Mononuclear cell (primary cell): Measurements from ENCODE around the gene COX10. TPM values are rescaled to one million over a fixed set of nuclear protein-coding genes. Genes with fewer than 3 reads are reported as not detected.
A peak's percentile ranks its signal among the peaks of the same experiment; 100 is the strongest.

Experiments used
- H3K27me3 ChIP-seq: 2 replicates; pipeline ENCODE4 v1.6.0; 2011; ENCODE audit warnings: low read length, control low read depth; ENCODE audit not compliant: insufficient read depth
- H3K4me1 ChIP-seq: 2 replicates; pipeline ENCODE4 v1.5.1; 2011; ENCODE audit warnings: mild to moderate bottlenecking, low read length, control low read depth; ENCODE audit not compliant: insufficient read depth
- H3K4me3 ChIP-seq: 2 replicates; pipeline ENCODE4 v1.5.1; 2011; ENCODE audit warnings: mild to moderate bottlenecking, low read length, moderate library complexity
- H3K9me3 ChIP-seq: 2 replicates; pipeline ENCODE4 v1.5.1; 2011; ENCODE audit warnings: low read depth, mild to moderate bottlenecking, control low read depth, low read length
- total RNA-seq: library from RNA; depleted of rRNA; stranded (reverse); fragments of >200 nt; gene quantifications from one replicate; pipeline ENCODE4 v1.2.3, GENCODE V29; 2012

Gene COX10
- total RNA-seq, 1 donor = 17.5 TPM

DNA sequence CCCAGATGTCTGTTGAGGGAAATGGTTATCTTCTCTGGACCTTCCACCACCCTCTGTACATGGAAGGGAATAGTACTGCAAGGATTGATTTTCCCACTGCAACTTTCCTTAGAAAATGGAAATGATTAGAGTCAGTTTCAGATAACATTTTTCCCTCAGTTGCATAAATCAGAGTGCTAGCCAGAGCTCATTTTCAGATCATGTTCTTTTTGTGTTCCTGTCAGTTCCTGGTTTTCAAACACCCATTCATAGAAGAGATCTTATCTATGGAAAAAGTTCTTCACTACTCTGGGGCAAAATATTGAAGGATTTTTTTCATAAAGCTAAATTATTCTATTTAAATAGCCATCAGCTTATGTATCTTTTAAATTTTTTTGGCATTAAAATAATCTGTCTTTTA, 11.7 kb upstream of the COX10 start:
- no peak overlapping the region for H3K4me3 ChIP-seq
- no peaks in the 10 kb centered on the region for H3K9me3 ChIP-seq
- H3K27me3 ChIP-seq = no peaks in the 10 kb centered on the region
- no peaks in the 10 kb centered on the region for H3K4me1 ChIP-seq

DNA sequence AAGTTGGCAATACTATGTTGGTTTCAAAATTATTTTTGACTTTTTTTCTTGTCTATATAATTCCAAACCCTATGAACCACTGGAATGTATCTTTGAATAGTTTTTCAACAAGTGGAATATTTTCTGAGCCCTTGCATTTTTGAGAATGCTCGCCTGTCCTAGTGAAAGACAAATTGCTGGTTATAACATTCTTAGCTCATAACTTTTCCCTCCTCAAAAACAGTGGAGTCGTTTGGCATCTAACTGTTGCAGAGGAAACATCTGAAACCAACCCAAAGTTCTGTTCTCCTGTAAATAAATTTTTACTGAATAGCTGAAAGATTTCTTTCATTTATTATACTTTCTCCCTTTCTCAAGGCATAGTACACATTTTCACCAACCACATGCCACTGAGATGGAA, 11.3 kb upstream of the COX10 start:
- H3K9me3 ChIP-seq = no peaks in the 10 kb centered on the region
- no peaks in the 10 kb centered on the region for H3K4me1 ChIP-seq
- H3K27me3 ChIP-seq = no peaks in the 10 kb centered on the region
- H3K4me3 ChIP-seq = no peak overlapping the region

DNA sequence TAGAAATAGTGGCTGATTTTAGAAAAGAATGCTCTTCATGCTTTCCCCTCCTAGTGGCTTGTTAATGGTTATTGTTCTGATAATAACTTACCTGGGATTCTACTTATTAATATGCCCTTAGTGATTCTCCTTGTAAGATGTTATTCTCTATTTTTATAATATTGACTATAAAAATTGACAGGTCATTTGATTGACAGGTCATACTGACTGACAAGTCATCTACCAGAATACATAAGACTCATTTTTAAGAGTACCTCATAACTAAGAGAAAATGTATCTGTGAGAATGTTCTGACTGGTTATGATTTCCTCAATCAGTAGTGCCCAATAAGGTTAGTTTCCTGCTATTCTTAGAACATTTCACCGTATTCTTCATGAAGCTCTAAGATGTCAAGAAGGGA, 8.6 kb upstream of the COX10 start:
- no peaks in the 10 kb centered on the region for H3K9me3 ChIP-seq
- no peaks in the 10 kb centered on the region for H3K4me1 ChIP-seq
- H3K4me3 ChIP-seq = no peak overlapping the region
- H3K27me3 ChIP-seq = no peaks in the 10 kb centered on the region

DNA sequence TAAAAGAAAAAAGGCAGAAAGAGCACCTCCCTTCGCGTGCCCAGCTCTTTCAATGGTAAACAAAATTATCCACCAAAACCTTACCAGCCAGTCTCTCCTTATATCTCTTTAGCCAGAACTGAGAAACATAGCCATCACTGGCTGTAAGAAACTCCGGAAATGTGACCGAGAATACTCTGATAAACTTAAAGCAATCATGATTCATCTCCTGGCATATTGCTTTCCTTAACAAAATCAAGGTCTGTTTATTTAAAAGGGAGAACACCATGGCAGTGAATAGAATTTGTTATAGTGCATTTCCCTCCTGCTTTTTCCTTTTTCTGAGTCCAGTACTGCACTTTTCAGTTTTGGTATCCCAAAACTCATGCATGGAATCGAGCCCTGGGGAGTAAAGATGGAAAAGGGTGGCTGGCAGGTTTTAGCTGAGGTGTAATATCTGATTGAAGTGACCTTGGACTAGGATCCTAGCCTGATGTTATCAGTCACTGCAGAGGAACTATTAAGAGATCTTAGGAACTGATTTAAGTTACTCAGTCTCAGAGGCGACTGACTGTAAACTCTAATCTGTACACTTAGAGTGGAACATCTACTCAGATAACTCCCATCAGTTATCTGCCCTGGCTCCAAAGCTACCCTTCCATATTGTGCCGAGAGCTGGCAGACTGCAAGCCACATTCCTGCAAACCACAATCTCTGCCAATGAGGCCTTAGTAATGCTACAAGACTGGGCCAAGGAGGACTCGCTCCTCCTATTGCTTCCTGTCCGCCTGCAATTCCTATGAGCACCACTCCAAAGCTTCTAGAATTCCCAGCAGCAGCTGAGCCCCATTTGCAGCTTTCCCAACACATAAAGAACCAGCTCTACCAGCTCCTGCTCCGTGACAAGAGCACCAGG, 7.4 kb upstream of the COX10 start:
- no peaks in the 10 kb centered on the region for H3K27me3 ChIP-seq
- H3K4me1 ChIP-seq = no peaks in the 10 kb centered on the region
- H3K4me3 ChIP-seq = no peak overlapping the region
- no peaks in the 10 kb centered on the region for H3K9me3 ChIP-seq

DNA sequence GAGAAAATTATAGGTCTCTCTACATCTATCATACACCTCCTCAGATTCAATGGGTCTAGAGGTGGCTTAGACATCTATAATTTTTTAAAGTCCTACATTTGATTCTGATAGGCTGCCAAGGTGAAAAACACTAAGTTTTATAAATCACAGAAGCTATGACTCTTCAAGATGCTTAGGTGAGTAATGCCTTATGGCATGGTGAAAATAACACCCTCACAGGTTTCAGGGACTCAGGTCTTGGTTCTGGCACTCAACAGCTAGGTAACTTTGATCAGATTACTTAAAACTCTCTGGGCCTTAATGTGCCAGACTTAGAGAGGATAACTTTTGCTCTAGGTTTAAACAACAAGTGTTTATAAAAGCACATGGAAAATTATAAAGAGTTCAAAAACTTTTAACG, 2.0 kb upstream of the COX10 start:
- no peak overlapping the region for H3K4me3 ChIP-seq
- H3K9me3 ChIP-seq = no peaks in the 10 kb centered on the region
- peaks cover 24% of the 10 kb centered on the region for H3K4me1 ChIP-seq
- H3K27me3 ChIP-seq = no peaks in the 10 kb centered on the region

DNA sequence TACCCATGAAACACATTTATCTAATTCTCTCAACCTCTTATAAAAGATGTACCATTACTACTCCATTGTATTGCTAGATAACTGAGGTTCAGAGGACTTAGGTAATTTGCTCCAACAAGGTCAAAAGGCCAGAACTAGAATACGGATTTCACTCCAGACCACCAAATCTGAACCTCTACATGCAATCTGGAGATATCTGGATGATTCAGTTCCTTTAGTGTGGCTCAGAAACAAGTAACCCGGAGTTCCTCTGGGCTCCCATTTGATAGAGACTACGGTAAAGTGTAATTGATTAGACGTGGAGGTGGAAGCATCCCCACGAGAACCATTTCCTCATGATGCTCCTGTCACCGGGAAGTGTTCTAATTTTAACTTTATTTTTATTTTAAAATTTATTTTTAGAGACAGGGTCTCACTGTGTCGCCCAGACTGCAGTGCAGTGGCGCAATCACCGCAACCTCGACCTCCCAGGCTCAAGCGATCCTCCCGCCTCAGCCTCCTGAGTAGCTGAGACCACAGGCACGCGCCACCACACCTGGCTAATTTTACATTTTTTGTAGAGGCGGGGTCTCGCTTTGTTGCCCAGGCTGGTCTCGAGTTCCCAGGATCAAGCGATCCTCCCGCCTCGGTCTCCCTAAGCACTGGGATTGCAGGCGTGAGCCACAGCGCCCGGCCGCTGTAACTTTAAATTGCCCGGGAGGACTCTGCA, 608 bp upstream of the COX10 start:
- peaks cover 24% of the 10 kb centered on the region for H3K4me1 ChIP-seq
- H3K4me3 ChIP-seq = peak overlapping the region; percentile 100
- H3K9me3 ChIP-seq = no peaks in the 10 kb centered on the region

DNA sequence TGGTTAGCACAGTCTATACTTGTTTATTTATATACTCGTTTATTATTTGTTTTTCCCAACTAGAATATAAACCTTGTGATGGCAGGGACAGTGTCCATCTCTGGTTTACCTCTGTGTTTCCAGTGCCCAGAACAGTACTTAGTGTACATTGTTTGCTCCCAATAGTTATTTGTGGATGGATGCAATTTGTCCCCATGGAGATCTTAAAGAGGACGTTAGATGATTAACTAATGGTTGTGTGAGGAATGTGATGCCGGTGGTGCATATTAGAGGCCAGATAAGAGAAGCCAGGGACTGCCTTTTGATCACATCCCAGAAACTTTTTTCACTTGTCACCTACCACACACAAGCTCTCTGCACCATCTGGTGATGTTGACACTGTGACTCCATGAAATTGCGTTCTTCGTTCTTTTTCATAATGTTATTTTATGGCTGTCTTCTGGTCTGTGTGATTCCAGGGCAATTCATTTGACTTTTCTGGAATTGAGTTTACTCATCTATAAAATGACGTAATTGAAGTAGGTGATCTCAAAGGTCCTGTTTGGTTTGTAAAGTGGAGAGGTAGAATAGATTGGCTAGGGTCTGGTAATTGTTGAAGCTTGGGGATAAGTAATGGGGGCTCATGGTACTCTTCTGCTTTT, 1.2 kb downstream of the COX10 start:
- Histone ChIP-seq H3K4me1 (peaks cover 24% of the 10 kb centered on the region), H3K4me3 (peak overlapping the region; percentile 100), H3K27me3 (no peaks in the 10 kb centered on the region), H3K9me3 (no peaks in the 10 kb centered on the region)

More for the DNA sequence above, 608 bp upstream of the COX10 start:
- H3K27me3 ChIP-seq = no peaks in the 10 kb centered on the region

DNA sequence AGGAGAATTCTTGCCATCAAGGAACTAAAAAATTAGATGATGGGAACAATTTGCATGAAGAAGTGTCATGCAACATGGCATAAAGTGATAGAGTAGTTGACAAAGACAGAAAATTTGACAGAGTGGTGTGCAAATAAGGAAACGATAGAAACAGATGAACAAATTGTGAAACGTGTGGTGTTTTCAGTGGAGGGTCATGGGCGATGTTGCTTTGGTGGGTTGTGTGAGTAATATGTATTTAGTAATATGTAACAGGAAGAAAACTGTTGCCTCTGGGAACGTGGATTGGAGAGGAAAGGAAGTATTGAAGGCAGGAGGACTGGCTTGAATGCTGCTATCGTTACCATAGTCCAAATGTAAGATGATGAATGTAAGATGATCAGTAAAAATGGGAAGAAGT, 3.6 kb downstream of the COX10 start:
- Histone ChIP-seq H3K4me1 (peaks cover 24% of the 10 kb centered on the region), H3K4me3 (no peak overlapping the region), H3K27me3 (no peaks in the 10 kb centered on the region), H3K9me3 (no peaks in the 10 kb centered on the region)

DNA sequence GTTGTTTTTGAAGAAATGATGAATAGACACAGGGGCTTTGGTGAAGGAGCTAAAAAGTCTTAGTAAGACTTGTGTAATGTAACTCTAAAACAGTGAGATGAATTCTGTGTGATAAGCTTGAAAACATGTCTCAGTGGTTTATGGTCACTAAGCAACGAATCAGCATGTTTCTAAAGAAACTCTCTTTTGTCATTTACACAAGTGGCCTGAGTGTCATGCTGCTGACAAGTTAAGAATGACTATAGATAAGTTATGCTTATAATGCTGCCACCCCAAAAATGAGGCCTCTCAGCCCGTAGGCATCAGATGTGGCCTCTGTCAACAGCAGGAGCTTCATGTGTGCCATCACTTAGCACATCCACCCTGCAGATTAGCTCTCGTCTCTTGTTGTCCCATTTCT, 8.7 kb downstream of the COX10 start:
- Histone ChIP-seq H3K4me1 (no peaks in the 10 kb centered on the region), H3K9me3 (no peaks in the 10 kb centered on the region), H3K4me3 (no peak overlapping the region), H3K27me3 (no peaks in the 10 kb centered on the region)

DNA sequence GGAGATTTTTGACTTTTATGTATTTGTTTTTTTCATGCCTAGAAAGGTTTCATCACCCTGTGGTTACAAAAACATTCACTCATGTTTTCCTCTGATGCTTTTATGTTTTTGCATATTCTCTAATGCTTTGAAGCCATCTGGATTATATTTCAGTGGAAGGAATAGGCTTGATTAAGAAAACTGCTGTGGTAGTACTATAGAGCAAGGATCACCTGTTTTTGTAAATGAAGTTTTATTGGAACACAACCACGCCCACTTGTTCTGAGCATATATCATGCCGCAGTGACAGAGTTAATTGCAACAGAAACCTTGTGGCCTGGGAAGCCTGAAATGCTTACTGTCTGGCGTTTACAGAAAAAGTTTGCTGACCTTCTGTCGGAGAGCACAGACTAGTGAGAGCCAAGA, 11.5 kb downstream of the COX10 start:
- Histone ChIP-seq H3K4me1 (no peaks in the 10 kb centered on the region), H3K27me3 (no peaks in the 10 kb centered on the region), H3K9me3 (no peaks in the 10 kb centered on the region), H3K4me3 (no peak overlapping the region)

DNA sequence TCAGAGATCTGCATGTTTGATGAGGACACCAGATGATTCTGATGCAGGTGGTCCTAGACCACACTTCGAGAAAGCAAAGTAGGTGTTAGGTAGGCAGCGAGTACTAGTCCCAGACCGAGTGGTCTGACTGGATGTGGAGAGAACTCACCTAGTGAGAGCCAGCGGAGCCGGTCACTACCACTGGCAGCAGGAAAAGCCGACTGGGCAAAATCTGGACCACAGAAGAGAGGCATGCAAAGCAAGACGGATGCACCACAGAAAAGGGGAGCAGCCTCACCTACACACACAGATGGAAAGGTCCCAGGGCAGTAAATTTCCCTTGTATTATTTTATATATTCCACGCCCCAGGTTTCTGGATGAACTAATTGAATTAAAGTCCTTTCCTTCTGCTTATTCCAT, 13.5 kb downstream of the COX10 start:
- Histone ChIP-seq H3K9me3 (no peaks in the 10 kb centered on the region), H3K27me3 (no peaks in the 10 kb centered on the region), H3K4me3 (no peak overlapping the region), H3K4me1 (peaks cover 3% of the 10 kb centered on the region)

DNA sequence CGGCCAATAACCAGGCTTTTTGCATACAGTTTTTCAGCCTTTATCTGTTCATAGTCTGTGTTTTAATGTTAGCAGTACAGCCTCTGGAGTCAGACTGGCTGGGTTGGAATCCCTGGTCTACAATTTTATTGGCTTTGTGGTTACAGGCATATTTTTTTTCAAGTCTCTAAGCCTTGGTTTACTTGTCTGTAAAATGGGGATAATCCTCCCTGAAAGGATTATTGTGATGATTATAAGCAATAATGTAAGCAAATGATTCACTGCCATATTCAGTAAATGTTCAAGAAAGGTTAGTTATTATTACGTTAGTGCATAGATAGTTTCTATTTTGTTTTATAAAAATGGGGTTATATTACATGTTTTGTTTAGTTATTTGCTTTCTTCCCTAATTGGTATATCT, 15.7 kb downstream of the COX10 start:
- no peaks in the 10 kb centered on the region for H3K9me3 ChIP-seq
- H3K27me3 ChIP-seq = no peaks in the 10 kb centered on the region
- peaks cover 3% of the 10 kb centered on the region for H3K4me1 ChIP-seq
- H3K4me3 ChIP-seq = no peak overlapping the region

DNA sequence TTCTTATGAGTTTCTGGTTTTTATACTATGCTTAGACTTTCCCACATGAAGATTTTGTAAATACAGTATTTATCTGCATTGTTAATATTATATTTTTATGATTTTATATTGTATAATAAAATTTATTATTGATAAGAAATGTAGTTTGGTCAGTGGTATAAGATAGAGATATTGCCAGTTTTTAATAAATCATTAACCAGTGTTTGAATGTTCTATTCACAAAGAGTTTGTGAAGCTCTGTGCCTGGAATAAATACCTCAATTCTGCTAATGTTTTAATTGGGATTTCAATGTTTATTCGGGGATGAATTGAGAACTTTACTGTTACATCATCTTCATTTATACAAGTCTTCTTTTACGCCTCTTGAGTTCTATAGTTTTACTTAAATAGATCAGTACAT, 16.9 kb downstream of the COX10 start:
- Histone ChIP-seq H3K4me3 (no peak overlapping the region), H3K27me3 (no peaks in the 10 kb centered on the region), H3K9me3 (no peaks in the 10 kb centered on the region), H3K4me1 (peaks cover 3% of the 10 kb centered on the region)

DNA sequence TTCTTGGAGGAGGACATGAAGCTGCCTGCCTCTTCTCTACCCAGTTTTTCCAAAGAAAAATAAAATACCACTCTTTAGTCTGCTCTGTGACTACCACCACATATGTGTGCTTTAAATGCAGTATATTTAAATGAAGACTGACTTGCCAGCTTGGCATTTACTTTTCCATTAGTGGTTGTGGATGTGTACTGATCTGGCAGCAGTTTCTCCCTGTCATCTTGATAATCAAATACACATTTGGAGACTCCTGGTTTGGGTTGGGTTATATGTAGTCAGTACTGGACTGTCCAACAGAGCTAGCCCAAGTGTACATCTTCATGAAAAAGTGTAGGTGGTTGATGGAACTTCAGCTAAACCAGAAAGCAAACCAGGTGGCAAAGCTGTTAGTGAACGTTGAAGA, 19.9 kb downstream of the COX10 start:
- no peaks in the 10 kb centered on the region for H3K27me3 ChIP-seq
- peaks cover 3% of the 10 kb centered on the region for H3K4me1 ChIP-seq
- no peaks in the 10 kb centered on the region for H3K9me3 ChIP-seq
- no peak overlapping the region for H3K4me3 ChIP-seq

DNA sequence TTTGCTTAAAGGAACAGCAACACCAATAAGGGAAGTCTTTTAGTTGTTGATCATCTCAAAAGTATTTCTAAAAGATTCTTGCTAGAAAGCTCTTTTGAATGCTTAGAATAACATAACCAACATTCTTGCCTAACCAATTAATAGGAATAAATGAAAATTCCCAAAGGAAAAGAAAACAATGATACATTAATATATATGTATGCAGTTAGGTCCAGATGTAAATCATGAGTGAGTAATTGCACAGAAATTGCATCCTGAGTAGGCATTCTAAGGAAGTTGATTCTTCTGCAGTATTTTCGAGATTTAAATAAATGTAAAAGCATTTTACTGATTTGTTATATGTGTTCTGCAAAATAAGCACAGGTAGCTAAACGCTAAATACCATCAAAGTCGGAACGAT, 22.1 kb downstream of the COX10 start:
- H3K27me3 ChIP-seq = no peaks in the 10 kb centered on the region
- peaks cover 8% of the 10 kb centered on the region for H3K4me1 ChIP-seq
- H3K9me3 ChIP-seq = no peaks in the 10 kb centered on the region
- no peak overlapping the region for H3K4me3 ChIP-seq
